ENCODE data around the gene STAM.

DNA sequence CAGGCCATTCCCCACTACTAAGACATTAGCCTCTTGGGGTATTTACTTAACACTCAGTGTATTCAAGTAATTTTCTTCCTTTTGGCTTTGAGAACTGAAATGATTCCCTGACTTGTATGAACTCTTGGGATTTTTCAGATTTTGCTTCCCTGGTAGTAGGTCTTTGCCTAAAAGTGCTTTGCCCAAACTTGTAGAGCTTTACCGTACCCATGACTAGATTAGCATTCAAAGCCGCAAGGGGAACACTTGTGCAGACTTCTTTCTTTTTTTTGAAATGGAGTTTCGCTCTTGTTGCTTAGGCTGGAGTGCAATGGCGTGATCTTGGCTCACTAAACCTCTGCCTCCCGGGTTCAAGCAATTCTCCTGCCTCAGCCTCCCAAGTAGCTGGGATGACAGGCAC is 6.1 kb upstream of the STAM start:
- no peak for TF ChIP-seq CTBP1 (IDR thresholded peaks at IDR 0.05; ENCODE audit: borderline replicate concordance)
- no peak for TF ChIP-seq FOXA1 (IDR thresholded peaks at IDR 0.05)
- TF ChIP-seq L3MBTL2 (conservative IDR thresholded peaks at IDR 0.05) = no peak
- TF ChIP-seq SUZ12 (IDR thresholded peaks at IDR 0.05) = no peak
- no peak for TF ChIP-seq SP1 (IDR thresholded peaks at IDR 0.05)
- no peak for TF ChIP-seq BHLHE40 (IDR thresholded peaks at IDR 0.05; ENCODE audit: borderline replicate concordance)
- TF ChIP-seq ARNT (IDR thresholded peaks at IDR 0.05) = no peak
- no peak for TF ChIP-seq ZNF384 (IDR thresholded peaks at IDR 0.05)
- no peak for TF ChIP-seq TARDBP (IDR thresholded peaks at IDR 0.05)
- no peak for TF ChIP-seq ELF4 (IDR thresholded peaks at IDR 0.05)
- TF ChIP-seq HDGF (IDR thresholded peaks at IDR 0.05; ENCODE audit: borderline replicate concordance) = no peak
- TF ChIP-seq, protein P1, sequence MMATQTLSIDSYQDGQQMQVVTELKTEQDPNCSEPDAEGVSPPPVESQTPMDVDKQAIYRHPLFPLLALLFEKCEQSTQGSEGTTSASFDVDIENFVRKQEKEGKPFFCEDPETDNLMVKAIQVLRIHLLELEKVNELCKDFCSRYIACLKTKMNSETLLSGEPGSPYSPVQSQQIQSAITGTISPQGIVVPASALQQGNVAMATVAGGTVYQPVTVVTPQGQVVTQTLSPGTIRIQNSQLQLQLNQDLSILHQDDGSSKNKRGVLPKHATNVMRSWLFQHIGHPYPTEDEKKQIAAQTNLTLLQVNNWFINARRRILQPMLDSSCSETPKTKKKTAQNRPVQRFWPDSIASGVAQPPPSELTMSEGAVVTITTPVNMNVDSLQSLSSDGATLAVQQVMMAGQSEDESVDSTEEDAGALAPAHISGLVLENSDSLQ (IDR thresholded peaks at IDR 0.05) = no peak
- no peak for TF ChIP-seq LEF1 (IDR thresholded peaks at IDR 0.05; ENCODE audit: borderline replicate concordance)

All from HEK293T (cell line).